Mononuclear cell (primary cell): ENCODE results near the gene PTPRM. TPM values are rescaled to one million over a fixed set of nuclear protein-coding genes. Genes with fewer than 3 reads are reported as not detected.
"Not testable (repeated sequence)": the region's sequence is repeated elsewhere in the genome, so short reads cannot be mapped to it uniquely, and the experiment has no call there.

Experiments
- H3K27me3 ChIP-seq: 2 replicates; pipeline ENCODE4 v1.6.0; 2011; ENCODE audit warnings: low read length, control low read depth; ENCODE audit not compliant: insufficient read depth
- H3K4me1 ChIP-seq: 2 replicates; pipeline ENCODE4 v1.5.1; 2011; ENCODE audit warnings: mild to moderate bottlenecking, low read length, control low read depth; ENCODE audit not compliant: insufficient read depth
- H3K4me3 ChIP-seq: 2 replicates; pipeline ENCODE4 v1.5.1; 2011; ENCODE audit warnings: mild to moderate bottlenecking, low read length, moderate library complexity
- H3K9me3 ChIP-seq: 2 replicates; pipeline ENCODE4 v1.5.1; 2011; ENCODE audit warnings: low read depth, mild to moderate bottlenecking, control low read depth, low read length
- total RNA-seq: library from RNA; depleted of rRNA; stranded (reverse); fragments of >200 nt; gene quantifications from one replicate; pipeline ENCODE4 v1.2.3, GENCODE V29; 2012

The PTPRM gene
- total RNA-seq, 1 donor = 8.0 TPM

GRCh38 chr18:7725897-7726296, 158.8 kb downstream of the PTPRM start:
- Histone ChIP-seq H3K4me3 (no peak overlapping the region), H3K9me3 (no peaks in the 10 kb centered on the region), H3K4me1 (no peaks in the 10 kb centered on the region), H3K27me3 (no peaks in the 10 kb centered on the region)

DNA sequence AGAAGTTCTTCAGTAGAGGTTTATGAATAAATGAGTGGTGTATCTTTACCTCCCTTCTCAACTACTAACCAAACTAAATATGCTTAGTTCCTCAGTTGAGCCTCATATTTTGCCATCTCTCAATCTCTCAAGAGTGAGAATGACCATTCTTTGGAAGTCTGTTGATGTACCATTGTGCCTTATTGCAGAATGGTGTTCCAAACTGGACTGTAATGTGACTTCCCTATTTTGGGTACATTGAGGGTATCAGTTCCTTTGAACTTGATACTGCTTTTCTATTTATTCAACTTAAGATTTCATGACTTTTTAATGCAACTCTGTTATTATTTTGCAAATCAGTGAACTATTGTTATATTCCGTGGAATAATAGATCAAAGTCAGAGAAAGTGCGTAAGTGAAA, 159.4 kb downstream of the PTPRM start:
- Histone ChIP-seq H3K9me3 (no peaks in the 10 kb centered on the region), H3K4me3 (no peak overlapping the region), H3K27me3 (no peaks in the 10 kb centered on the region), H3K4me1 (no peaks in the 10 kb centered on the region)

GRCh38 chr18:7727361-7728076, 160.4 kb downstream of the PTPRM start:
- H3K27me3 ChIP-seq = no peaks in the 10 kb centered on the region
- H3K9me3 ChIP-seq = no peaks in the 10 kb centered on the region
- H3K4me1 ChIP-seq = no peaks in the 10 kb centered on the region
- no peak overlapping the region for H3K4me3 ChIP-seq

GRCh38 chr18:7728297-7728696, 161.2 kb downstream of the PTPRM start:
- Histone ChIP-seq H3K9me3 (no peaks in the 10 kb centered on the region), H3K4me1 (no peaks in the 10 kb centered on the region), H3K27me3 (no peaks in the 10 kb centered on the region), H3K4me3 (no peak overlapping the region)

GRCh38 chr18:7729868-7730267, 162.8 kb downstream of the PTPRM start:
- Histone ChIP-seq H3K27me3 (no peaks in the 10 kb centered on the region), H3K9me3 (no peaks in the 10 kb centered on the region), H3K4me3 (no peak overlapping the region), H3K4me1 (no peaks in the 10 kb centered on the region)

DNA sequence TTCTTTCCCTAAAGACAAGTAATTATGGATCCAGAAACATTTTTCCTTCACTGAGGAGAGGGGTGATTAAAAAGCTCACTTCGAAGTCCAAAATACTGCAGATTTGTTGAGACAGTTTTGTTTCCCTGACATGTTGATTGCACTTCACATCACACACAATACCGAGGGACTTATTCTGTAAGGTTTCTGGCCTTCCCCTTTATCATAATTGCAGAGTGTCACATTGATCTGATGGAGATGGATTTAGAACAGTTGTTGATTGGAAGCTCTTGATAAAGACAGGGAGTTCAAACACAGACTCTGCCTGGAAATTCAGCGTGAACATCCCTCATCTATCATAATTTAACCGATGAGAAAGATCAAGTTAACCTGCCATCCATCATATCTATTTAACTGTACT, 163.6 kb downstream of the PTPRM start:
- Histone ChIP-seq H3K4me1 (no peaks in the 10 kb centered on the region), H3K9me3 (no peaks in the 10 kb centered on the region), H3K27me3 (no peaks in the 10 kb centered on the region), H3K4me3 (no peak overlapping the region)

GRCh38 chr18:7733642-7734041, 166.5 kb downstream of the PTPRM start:
- Histone ChIP-seq H3K4me3 (no peak overlapping the region), H3K4me1 (no peaks in the 10 kb centered on the region), H3K27me3 (no peaks in the 10 kb centered on the region), H3K9me3 (no peaks in the 10 kb centered on the region)

GRCh38 chr18:7735196-7735595, 168.1 kb downstream of the PTPRM start:
- Histone ChIP-seq H3K27me3 (no peaks in the 10 kb centered on the region), H3K4me1 (no peaks in the 10 kb centered on the region), H3K4me3 (no peak overlapping the region), H3K9me3 (no peaks in the 10 kb centered on the region)

DNA sequence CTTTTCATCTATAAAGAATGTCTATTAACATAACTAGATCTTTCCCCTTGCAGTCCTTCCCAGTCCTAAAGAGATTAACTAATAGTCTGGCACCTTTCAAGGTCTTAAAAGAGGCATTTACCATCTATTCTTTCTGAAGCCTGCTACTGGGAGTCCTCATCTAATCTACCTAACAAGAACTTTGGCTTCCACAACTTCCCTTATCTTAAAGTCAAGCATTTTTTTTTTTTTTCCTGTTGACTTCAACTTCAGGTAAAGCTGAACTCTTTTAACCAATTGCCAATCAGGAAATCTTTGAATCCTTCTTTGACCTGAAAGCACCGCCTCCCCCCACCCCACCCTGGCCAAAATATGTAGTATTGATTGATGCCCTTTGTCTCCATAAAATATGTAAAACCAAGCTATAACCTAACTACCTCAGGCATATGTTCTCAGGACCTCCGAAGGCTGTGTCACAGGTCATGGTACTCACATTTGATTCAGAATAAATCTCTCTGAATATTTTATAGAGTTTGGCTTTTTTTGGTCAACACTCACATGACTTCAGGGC, 168.6 kb downstream of the PTPRM start:
- no peaks in the 10 kb centered on the region for H3K9me3 ChIP-seq
- H3K27me3 ChIP-seq = no peaks in the 10 kb centered on the region
- H3K4me1 ChIP-seq = no peaks in the 10 kb centered on the region
- H3K4me3 ChIP-seq = no peak overlapping the region

DNA sequence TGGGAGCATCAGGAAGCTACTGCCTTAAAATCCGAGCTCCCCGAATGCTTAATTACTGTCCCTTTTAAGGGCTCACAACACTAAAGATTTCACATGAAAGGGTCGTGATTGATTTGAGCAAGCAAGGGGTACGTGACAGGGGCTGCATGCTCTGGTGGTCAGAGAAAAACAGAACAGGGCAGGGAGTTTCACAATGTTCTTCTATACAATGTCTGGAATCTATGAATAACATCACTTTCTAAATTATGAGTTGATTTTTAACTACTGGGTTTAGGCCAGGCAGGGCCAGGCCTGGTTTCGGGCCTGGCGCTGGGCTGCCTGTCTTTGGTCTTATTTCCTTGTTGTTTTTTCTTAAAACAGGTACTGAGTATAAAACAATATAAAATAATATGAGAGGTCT, 169.4 kb downstream of the PTPRM start:
- H3K4me3 ChIP-seq, H3K27me3 ChIP-seq: not testable (repeated sequence)

GRCh38 chr18:7737550-7737949, 170.4 kb downstream of the PTPRM start:
- H3K9me3 ChIP-seq = no peaks in the 10 kb centered on the region
- no peaks in the 10 kb centered on the region for H3K4me1 ChIP-seq
- H3K4me3 ChIP-seq = no peak overlapping the region

More for the DNA sequence above, 169.4 kb downstream of the PTPRM start:
- H3K4me1 ChIP-seq, H3K9me3 ChIP-seq: not testable (repeated sequence)

DNA sequence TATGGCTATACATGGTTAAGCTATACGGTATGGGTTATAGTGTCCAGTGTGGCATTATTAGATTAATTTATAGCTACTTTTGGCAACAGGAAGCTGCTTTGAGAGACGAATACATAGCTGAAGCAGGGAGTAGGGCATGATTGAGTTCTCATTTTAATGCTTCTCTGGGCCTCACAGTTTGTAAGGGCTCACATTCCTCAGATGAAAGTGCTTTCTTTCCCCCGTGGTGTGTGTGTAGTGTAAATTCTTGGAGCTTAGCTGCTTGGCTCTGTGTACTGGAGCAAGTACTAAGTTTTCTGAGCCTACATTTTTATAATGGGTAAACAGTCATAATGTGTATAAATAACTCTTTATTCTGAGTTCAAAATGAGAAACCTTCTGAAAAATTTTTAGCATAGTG, 173.7 kb downstream of the PTPRM start:
- H3K9me3 ChIP-seq = no peaks in the 10 kb centered on the region
- no peaks in the 10 kb centered on the region for H3K4me1 ChIP-seq
- no peak overlapping the region for H3K4me3 ChIP-seq
- H3K27me3 ChIP-seq = no peaks in the 10 kb centered on the region

More at GRCh38 chr18:7737550-7737949, 170.4 kb downstream of the PTPRM start:
- no peaks in the 10 kb centered on the region for H3K27me3 ChIP-seq

GRCh38 chr18:7741640-7742039, 174.5 kb downstream of the PTPRM start:
- no peak overlapping the region for H3K4me3 ChIP-seq
- no peaks in the 10 kb centered on the region for H3K9me3 ChIP-seq
- no peaks in the 10 kb centered on the region for H3K4me1 ChIP-seq
- H3K27me3 ChIP-seq = no peaks in the 10 kb centered on the region

DNA sequence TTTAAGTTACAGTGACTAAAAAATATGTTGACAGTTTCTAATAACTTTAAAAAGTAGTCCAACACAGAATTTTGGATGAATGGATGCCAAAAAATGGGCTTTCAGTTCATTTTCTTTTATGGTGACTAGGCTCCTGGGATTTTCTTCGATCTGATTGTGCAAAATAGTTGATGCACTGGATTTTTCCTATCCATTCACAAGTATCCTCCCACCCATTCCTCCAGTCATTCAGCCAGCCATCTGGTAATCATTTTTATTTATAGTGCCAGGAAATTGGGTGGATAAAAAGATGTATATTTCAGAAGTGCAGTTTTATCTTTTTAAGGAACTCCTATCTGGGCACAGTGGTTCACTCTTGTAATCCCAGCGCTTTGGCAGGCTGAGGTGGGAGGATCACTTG, 175.1 kb downstream of the PTPRM start:
- H3K27me3 ChIP-seq = no peaks in the 10 kb centered on the region
- no peak overlapping the region for H3K4me3 ChIP-seq
- no peaks in the 10 kb centered on the region for H3K9me3 ChIP-seq
- no peaks in the 10 kb centered on the region for H3K4me1 ChIP-seq

DNA sequence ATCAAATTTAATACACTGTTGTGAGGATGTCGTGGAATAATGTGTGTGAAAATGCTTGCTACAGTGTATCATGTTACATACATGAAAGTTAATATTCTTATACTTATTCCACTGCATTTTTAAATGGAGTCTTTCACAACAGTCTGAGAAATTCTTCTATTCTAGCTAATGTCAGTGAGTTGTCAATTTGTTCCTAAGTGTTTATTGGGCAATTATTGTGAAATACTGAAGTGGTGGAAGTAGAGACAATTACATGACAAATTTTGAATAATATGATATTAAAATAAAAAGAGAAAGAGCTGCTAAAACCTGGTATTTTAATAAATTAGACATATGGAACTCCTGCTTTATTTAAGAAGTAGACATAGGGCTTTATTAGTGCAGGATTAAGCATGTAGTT, 176.1 kb downstream of the PTPRM start:
- no peaks in the 10 kb centered on the region for H3K9me3 ChIP-seq
- H3K4me3 ChIP-seq = no peak overlapping the region
- no peaks in the 10 kb centered on the region for H3K27me3 ChIP-seq
- no peaks in the 10 kb centered on the region for H3K4me1 ChIP-seq

DNA sequence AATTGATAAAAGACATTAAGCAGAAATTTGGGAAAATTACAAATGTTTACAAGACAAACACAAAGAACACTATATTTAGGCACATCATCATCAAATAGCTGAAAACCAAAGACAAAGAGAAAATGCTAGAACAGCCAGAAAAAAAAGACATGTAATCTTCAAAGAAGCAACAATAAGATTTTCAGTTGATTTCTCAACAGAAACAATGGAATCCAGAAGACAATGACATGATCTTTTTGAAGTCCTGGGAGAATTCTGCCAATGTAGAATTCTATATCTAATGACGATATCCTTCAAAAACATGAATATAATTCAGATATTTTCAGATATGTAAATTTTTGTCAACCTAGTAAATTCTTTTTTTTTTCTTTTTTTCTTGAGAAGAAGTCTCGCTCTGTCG, 179.0 kb downstream of the PTPRM start:
- no peaks in the 10 kb centered on the region for H3K9me3 ChIP-seq
- no peaks in the 10 kb centered on the region for H3K27me3 ChIP-seq
- no peak overlapping the region for H3K4me3 ChIP-seq
- no peaks in the 10 kb centered on the region for H3K4me1 ChIP-seq
